SU-DHL-6 (cell line): ENCODE results near the gene NOXA1.

Experiments used
- H2AFZ ChIP-seq: fragments of 200-600 bp; sonication (generic); 2 replicates; pipeline ENCODE4 v1.6.1; 2014; ENCODE audit warnings: low read depth, mild to moderate bottlenecking, moderate library complexity, mixed read lengths, antibody characterized with exemption, low read length; ENCODE audit not compliant: severe bottlenecking
- H3F3A ChIP-seq: fragments of 200-600 bp; shearing (Covaris generic); 2 replicates; pipeline ENCODE4 v1.6.0; 2016; ENCODE audit warnings: antibody characterized with exemption, mild to moderate bottlenecking; ENCODE audit not compliant: insufficient read depth
- H3K27ac ChIP-seq: fragments of 200-600 bp; sonication (generic); 2 replicates; pipeline ENCODE4 v1.5.1; 2016; ENCODE audit warnings: low read depth, mild to moderate bottlenecking, low read length, moderate library complexity, mixed read lengths
- H3K27me3 ChIP-seq: fragments of 200-600 bp; sonication (generic), shearing (Covaris generic); 2 replicates; pipeline ENCODE4 v1.6.0; 2014; ENCODE audit warnings: mild to moderate bottlenecking, low read length
- H3K36me3 ChIP-seq: fragments of 200-600 bp; sonication (generic); 2 replicates; pipeline ENCODE4 v1.6.1; 2014; ENCODE audit warnings: mild to moderate bottlenecking, low read length, mixed read lengths
- H3K4me2 ChIP-seq: fragments of 300-600, 200-600 bp; shearing (Covaris generic), sonication (generic); 2 replicates; pipeline ENCODE4 v1.6.0; 2014; ENCODE audit warnings: low read length, low read depth, mild to moderate bottlenecking; ENCODE audit not compliant: poor library complexity, severe bottlenecking
- H3K4me3 ChIP-seq: fragments of 200-600 bp; sonication (generic); 2 replicates; pipeline ENCODE4 v1.5.1; 2014; ENCODE audit warnings: antibody characterized with exemption, low read length, mild to moderate bottlenecking, mixed read lengths; ENCODE audit not compliant: insufficient read depth, poor library complexity, severe bottlenecking
- H3K79me2 ChIP-seq: fragments of 200-600 bp; sonication (generic); 2 replicates; pipeline ENCODE4 v1.6.1; 2014; ENCODE audit warnings: mild to moderate bottlenecking, low read length, moderate library complexity; ENCODE audit not compliant: insufficient read depth
- H3K9ac ChIP-seq: fragments of 200-600 bp; sonication (generic); 2 replicates; pipeline ENCODE4 v1.7.0; 2014; ENCODE audit warnings: mild to moderate bottlenecking, low read length
- H3K9me2 ChIP-seq: fragments of 200-600 bp; sonication (generic); replicated peaks from 2 replicates; pipeline ENCODE4 v1.6.1; 2014; ENCODE audit warnings: low read length; ENCODE audit not compliant: insufficient read depth
- H3K9me3 ChIP-seq: fragments of 200-600 bp; sonication (generic); 2 replicates; pipeline ENCODE4 v1.6.1; 2014; ENCODE audit warnings: low read length, mixed read lengths; ENCODE audit not compliant: insufficient read depth
- H4K20me1 ChIP-seq: fragments of 200-600 bp; sonication (generic); 2 replicates; pipeline ENCODE4 v1.6.1; 2014; ENCODE audit warnings: low read depth, mild to moderate bottlenecking, antibody characterized with exemption, low read length, moderate library complexity, mixed read lengths
- EZH2phosphoT487 ChIP-seq: fragments of 200-600 bp; sonication (generic), shearing (Covaris generic); conservative IDR thresholded peaks from 2 replicates; pipeline ENCODE4 v1.6.1; 2018; ENCODE audit warnings: mild to moderate bottlenecking, antibody characterized with exemption, low read length, moderate library complexity, mixed read lengths
- TF ChIP-seq, protein P1 (sequence below): fragments of 200-600 bp; sonication (generic); IDR thresholded peaks from one replicate; pipeline ENCODE4 v1.5.1; 2017; ENCODE audit warnings: antibody characterized with exemption, mild to moderate bottlenecking, low read length, moderate library complexity; ENCODE audit not compliant: insufficient read depth, poor library complexity, severe bottlenecking

Gene NOXA1

GRCh38 chr9:137416563-137417151, 6.5 kb upstream of the NOXA1 start:
- no peaks in the 10 kb centered on the region for H3K36me3 ChIP-seq
- H3K4me2 ChIP-seq = no peak overlapping the region
- H2AFZ ChIP-seq = no peak overlapping the region
- no peak overlapping the region for H3K9ac ChIP-seq
- no peaks in the 10 kb centered on the region for H3K27me3 ChIP-seq
- peaks cover 4% of the 10 kb centered on the region for H4K20me1 ChIP-seq
- H3K4me3 ChIP-seq = no peak overlapping the region
- H3K27ac ChIP-seq = no peak overlapping the region
- TF ChIP-seq, protein P1, sequence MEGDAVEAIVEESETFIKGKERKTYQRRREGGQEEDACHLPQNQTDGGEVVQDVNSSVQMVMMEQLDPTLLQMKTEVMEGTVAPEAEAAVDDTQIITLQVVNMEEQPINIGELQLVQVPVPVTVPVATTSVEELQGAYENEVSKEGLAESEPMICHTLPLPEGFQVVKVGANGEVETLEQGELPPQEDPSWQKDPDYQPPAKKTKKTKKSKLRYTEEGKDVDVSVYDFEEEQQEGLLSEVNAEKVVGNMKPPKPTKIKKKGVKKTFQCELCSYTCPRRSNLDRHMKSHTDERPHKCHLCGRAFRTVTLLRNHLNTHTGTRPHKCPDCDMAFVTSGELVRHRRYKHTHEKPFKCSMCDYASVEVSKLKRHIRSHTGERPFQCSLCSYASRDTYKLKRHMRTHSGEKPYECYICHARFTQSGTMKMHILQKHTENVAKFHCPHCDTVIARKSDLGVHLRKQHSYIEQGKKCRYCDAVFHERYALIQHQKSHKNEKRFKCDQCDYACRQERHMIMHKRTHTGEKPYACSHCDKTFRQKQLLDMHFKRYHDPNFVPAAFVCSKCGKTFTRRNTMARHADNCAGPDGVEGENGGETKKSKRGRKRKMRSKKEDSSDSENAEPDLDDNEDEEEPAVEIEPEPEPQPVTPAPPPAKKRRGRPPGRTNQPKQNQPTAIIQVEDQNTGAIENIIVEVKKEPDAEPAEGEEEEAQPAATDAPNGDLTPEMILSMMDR = no peak
- no peak for TF ChIP-seq EZH2phosphoT487
- no peaks in the 10 kb centered on the region for H3K9me2 ChIP-seq
- 0 out of 2 replicates have a peak, but pooled peaks cover 6% of the 10 kb centered on the region for H3F3A ChIP-seq
- H3K79me2 ChIP-seq = 0 out of 2 replicates have a peak, but pooled peaks cover 3% of the 10 kb centered on the region
- no peaks in the 10 kb centered on the region for H3K9me3 ChIP-seq

- Histone ChIP-seq H3K79me2 (0 out of 2 replicates have a peak, but pooled peaks cover 8% of the 10 kb centered on the region), H3K27ac (no peak overlapping the region), H2AFZ (no peak overlapping the region), H3K9me3 (no peaks in the 10 kb centered on the region), H3K4me2 (no peak overlapping the region), H3K4me3 (no peak overlapping the region), H3K27me3 (no peaks in the 10 kb centered on the region), H3K9me2 (no peaks in the 10 kb centered on the region), H3K36me3 (no peaks in the 10 kb centered on the region), H4K20me1 (peaks cover 4% of the 10 kb centered on the region), H3K9ac (no peak overlapping the region), H3F3A (0 out of 2 replicates have a peak, but pooled peaks cover 10% of the 10 kb centered on the region)
- TF ChIP-seq EZH2phosphoT487 = no peak
- TF ChIP-seq, protein P1 = no peak
These were observed 5.8 kb upstream of the NOXA1 start for GRCh38 chr9:137417161-137418021.

DNA sequence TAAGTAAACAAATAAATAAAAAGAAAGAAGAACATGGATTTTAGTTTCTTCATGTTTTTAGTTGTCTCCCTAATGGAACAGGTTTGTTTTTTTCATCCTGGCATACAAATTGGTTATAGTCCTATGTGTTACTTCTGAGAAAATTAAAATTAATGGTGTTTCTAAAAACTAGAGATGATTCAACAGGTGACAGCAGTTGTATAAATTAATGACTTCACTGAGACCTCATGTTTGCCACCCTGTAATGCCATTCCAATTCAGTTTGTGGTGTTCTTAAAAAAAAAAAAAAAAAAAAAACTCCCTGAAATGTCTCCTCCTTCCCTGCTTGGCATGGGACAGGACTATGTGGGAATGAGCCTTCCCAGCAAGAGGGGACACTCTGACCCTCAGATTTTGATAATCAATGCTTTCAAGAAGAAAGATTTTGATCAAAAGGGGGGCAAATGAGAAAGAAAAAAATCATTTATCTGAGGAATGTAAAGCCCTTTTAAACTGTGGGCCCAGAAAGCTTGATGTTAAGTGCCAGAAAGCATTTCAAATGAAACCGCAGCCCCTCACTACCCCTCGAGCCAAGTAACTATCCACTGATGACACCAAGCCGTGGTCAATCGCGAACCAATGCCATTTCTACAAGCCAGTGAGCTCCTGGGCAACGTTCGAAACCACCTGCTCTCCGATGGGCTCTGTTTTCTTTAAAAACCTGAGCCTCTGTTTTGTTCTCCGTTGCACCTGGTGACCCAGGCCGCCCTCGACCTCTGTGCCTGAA, 1.2 kb upstream of the NOXA1 start:
- no peaks in the 10 kb centered on the region for H3K9me2 ChIP-seq
- peak overlapping the region; percentile 86 for H3K4me3 ChIP-seq
- H3K27me3 ChIP-seq = no peaks in the 10 kb centered on the region
- peaks cover 31% of the 10 kb centered on the region for H3F3A ChIP-seq
- H3K9me3 ChIP-seq = no peaks in the 10 kb centered on the region
- H3K79me2 ChIP-seq = 0 out of 2 replicates have a peak, but pooled peaks cover 8% of the 10 kb centered on the region
- peaks cover 4% of the 10 kb centered on the region; the same call in 1 of the 2 replicates for H4K20me1 ChIP-seq
- no peaks in the 10 kb centered on the region for H3K36me3 ChIP-seq
- H3K9ac ChIP-seq = peak overlapping the region; percentile 81
- peak overlapping the region; percentile 77 for H2AFZ ChIP-seq
- H3K27ac ChIP-seq = no peak overlapping the region
- H3K4me2 ChIP-seq = peak overlapping the region; percentile 97
- TF ChIP-seq, protein P1 = no peak
- TF ChIP-seq EZH2phosphoT487 = no peak
